Measurements from ENCODE around the gene PPIL6.

PPIL6 gene

GRCh38 chr6:109358204-109358603, 82.2 kb downstream of the PPIL6 start:
- no peak for DNase-seq (ENCODE audit: insufficient read length, low spot score)
- FAIRE-seq, result no peak
- TF ChIP-seq SPI1 (IDR thresholded peaks at IDR 0.05; ENCODE audit: low read depth, low read length) (0 out of 2 replicates have a peak, but pooled peaks have one; percentile 24), POLR2A (IDR thresholded peaks at IDR 0.05; ENCODE audit: low read depth, low read length) (no peak)

- FAIRE-seq (no peak), DNase-seq (ENCODE audit: insufficient read length, low spot score) (no peak)
- TF ChIP-seq PAX5 (IDR thresholded peaks at IDR 0.05; ENCODE audit: insufficient read depth, low read length, severe bottlenecking) (no peak), POU2F2 (IDR thresholded peaks at IDR 0.05; ENCODE audit: low read depth, low read length) (no peak), POLR2AphosphoS5 (IDR thresholded peaks at IDR 0.05; ENCODE audit: low read depth, low read length) (no peak), POLR2A (IDR thresholded peaks at IDR 0.05; ENCODE audit: low read depth, low read length) (no peak), TAF1 (IDR thresholded peaks at IDR 0.05; ENCODE audit: low read depth, low read length) (no peak), SPI1 (IDR thresholded peaks at IDR 0.05; ENCODE audit: low read depth, low read length) (no peak)
Measured at GRCh38 chr6:109356237-109356636, 84.2 kb downstream of the PPIL6 start.

GRCh38 chr6:109351231-109352130, 88.9 kb downstream of the PPIL6 start:
- FAIRE-seq (no peak), DNase-seq (ENCODE audit: insufficient read length, low spot score) (no peak)
- TF ChIP-seq TAF1 (IDR thresholded peaks at IDR 0.05; ENCODE audit: low read depth, low read length) (no peak), PAX5 (IDR thresholded peaks at IDR 0.05; ENCODE audit: insufficient read depth, low read length, severe bottlenecking) (no peak), POLR2AphosphoS5 (IDR thresholded peaks at IDR 0.05; ENCODE audit: low read depth, low read length) (no peak), POLR2A (IDR thresholded peaks at IDR 0.05; ENCODE audit: low read depth, low read length) (no peak), POU2F2 (IDR thresholded peaks at IDR 0.05; ENCODE audit: low read depth, low read length) (no peak), SPI1 (IDR thresholded peaks at IDR 0.05; ENCODE audit: low read depth, low read length) (no peak)

GRCh38 chr6:109349419-109349987, 90.9 kb downstream of the PPIL6 start:
- no peak for TF ChIP-seq POLR2A (IDR thresholded peaks at IDR 0.05; ENCODE audit: low read depth, low read length)
- no peak for TF ChIP-seq TAF1 (IDR thresholded peaks at IDR 0.05; ENCODE audit: low read depth, low read length)
- TF ChIP-seq PAX5 (IDR thresholded peaks at IDR 0.05; ENCODE audit: insufficient read depth, low read length, severe bottlenecking), result no peak
- TF ChIP-seq SPI1 (IDR thresholded peaks at IDR 0.05; ENCODE audit: low read depth, low read length), result no peak
- TF ChIP-seq POU2F2 (IDR thresholded peaks at IDR 0.05; ENCODE audit: low read depth, low read length), result no peak
- TF ChIP-seq POLR2AphosphoS5 (IDR thresholded peaks at IDR 0.05; ENCODE audit: low read depth, low read length), result no peak
- DNase-seq (ENCODE audit: insufficient read length, low spot score), result no peak

GRCh38 chr6:109348226-109348625, 92.2 kb downstream of the PPIL6 start:
- DNase-seq (ENCODE audit: insufficient read length, low spot score), result no peak
- TF ChIP-seq PAX5 (IDR thresholded peaks at IDR 0.05; ENCODE audit: insufficient read depth, low read length, severe bottlenecking) (no peak), POLR2A (IDR thresholded peaks at IDR 0.05; ENCODE audit: low read depth, low read length) (no peak), POU2F2 (IDR thresholded peaks at IDR 0.05; ENCODE audit: low read depth, low read length) (no peak), TAF1 (IDR thresholded peaks at IDR 0.05; ENCODE audit: low read depth, low read length) (no peak), SPI1 (IDR thresholded peaks at IDR 0.05; ENCODE audit: low read depth, low read length) (no peak)
- FAIRE-seq, result no peak

More at GRCh38 chr6:109349419-109349987, 90.9 kb downstream of the PPIL6 start:
- no peak for FAIRE-seq

- TF ChIP-seq POLR2AphosphoS5 (IDR thresholded peaks at IDR 0.05; ENCODE audit: low read depth, low read length) (no peak), POLR2A (IDR thresholded peaks at IDR 0.05; ENCODE audit: low read depth, low read length) (no peak), POU2F2 (IDR thresholded peaks at IDR 0.05; ENCODE audit: low read depth, low read length) (no peak), PAX5 (IDR thresholded peaks at IDR 0.05; ENCODE audit: insufficient read depth, low read length, severe bottlenecking) (no peak), TAF1 (IDR thresholded peaks at IDR 0.05; ENCODE audit: low read depth, low read length) (no peak), SPI1 (IDR thresholded peaks at IDR 0.05; ENCODE audit: low read depth, low read length) (no peak)
- no peak for DNase-seq (ENCODE audit: insufficient read length, low spot score)
- no peak for FAIRE-seq
Measured at GRCh38 chr6:109347779-109348178, 92.6 kb downstream of the PPIL6 start.

- no peak for DNase-seq (ENCODE audit: insufficient read length, low spot score)
- TF ChIP-seq PAX5 (IDR thresholded peaks at IDR 0.05; ENCODE audit: insufficient read depth, low read length, severe bottlenecking), result no peak
- TF ChIP-seq POLR2A (IDR thresholded peaks at IDR 0.05; ENCODE audit: low read depth, low read length), result no peak
- TF ChIP-seq POLR2AphosphoS5 (IDR thresholded peaks at IDR 0.05; ENCODE audit: low read depth, low read length), result no peak
- TF ChIP-seq TAF1 (IDR thresholded peaks at IDR 0.05; ENCODE audit: low read depth, low read length), result no peak
- no peak for TF ChIP-seq SPI1 (IDR thresholded peaks at IDR 0.05; ENCODE audit: low read depth, low read length)
- no peak for TF ChIP-seq POU2F2 (IDR thresholded peaks at IDR 0.05; ENCODE audit: low read depth, low read length)
- FAIRE-seq, result no peak
Measured at GRCh38 chr6:109345986-109346385, 94.4 kb downstream of the PPIL6 start.

GRCh38 chr6:109344226-109344625, 96.2 kb downstream of the PPIL6 start:
- no peak for TF ChIP-seq SPI1 (IDR thresholded peaks at IDR 0.05; ENCODE audit: low read depth, low read length)
- TF ChIP-seq POU2F2 (IDR thresholded peaks at IDR 0.05; ENCODE audit: low read depth, low read length), result no peak
- TF ChIP-seq POLR2A (IDR thresholded peaks at IDR 0.05; ENCODE audit: low read depth, low read length), result no peak
- TF ChIP-seq POLR2AphosphoS5 (IDR thresholded peaks at IDR 0.05; ENCODE audit: low read depth, low read length), result no peak
- TF ChIP-seq TAF1 (IDR thresholded peaks at IDR 0.05; ENCODE audit: low read depth, low read length), result no peak
- no peak for TF ChIP-seq PAX5 (IDR thresholded peaks at IDR 0.05; ENCODE audit: insufficient read depth, low read length, severe bottlenecking)
- no peak for FAIRE-seq
- DNase-seq (ENCODE audit: insufficient read length, low spot score), result no peak

GRCh38 chr6:109343518-109343917, 96.9 kb downstream of the PPIL6 start:
- TF ChIP-seq TAF1 (IDR thresholded peaks at IDR 0.05; ENCODE audit: low read depth, low read length), result no peak
- TF ChIP-seq POLR2AphosphoS5 (IDR thresholded peaks at IDR 0.05; ENCODE audit: low read depth, low read length), result no peak
- TF ChIP-seq POU2F2 (IDR thresholded peaks at IDR 0.05; ENCODE audit: low read depth, low read length), result no peak
- TF ChIP-seq SPI1 (IDR thresholded peaks at IDR 0.05; ENCODE audit: low read depth, low read length), result no peak
- TF ChIP-seq PAX5 (IDR thresholded peaks at IDR 0.05; ENCODE audit: insufficient read depth, low read length, severe bottlenecking), result no peak
- no peak for TF ChIP-seq POLR2A (IDR thresholded peaks at IDR 0.05; ENCODE audit: low read depth, low read length)
- FAIRE-seq, result no peak
- no peak for DNase-seq (ENCODE audit: insufficient read length, low spot score)

Measured in GM12891 (cell line).